Measurements from ENCODE around the gene RIN1. TPM values are rescaled to one million over a fixed set of nuclear protein-coding genes. Genes with fewer than 3 reads are reported as not detected.

RIN1 gene
- total RNA-seq, 1 experiment from 2014 or later = 5.4 TPM

DNA sequence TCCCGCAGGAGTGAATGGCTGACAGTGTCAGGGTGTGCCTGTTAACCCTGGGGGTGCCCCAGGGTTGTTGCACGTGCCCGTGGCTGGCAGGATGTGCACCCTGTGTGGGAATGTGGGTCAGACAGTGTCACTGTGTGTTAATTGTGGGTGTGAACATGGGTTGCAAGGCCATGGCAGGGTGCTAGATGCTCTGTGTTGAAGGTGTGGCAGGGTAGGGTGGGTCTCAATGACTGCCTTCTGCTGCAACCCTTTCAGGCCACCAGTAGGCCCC, 8.3 kb downstream of the RIN1 start:
- no peak overlapping the region for H3K27ac Mint-ChIP-seq
- Histone ChIP-seq H2BK15ac (ENCODE audit: low read depth, low read length) (no peak overlapping the region), H3K4me2 (ENCODE audit: insufficient read depth, insufficient read length, low read length) (no peak overlapping the region), H2BK5ac (ENCODE audit: insufficient read length, low read length) (no peak overlapping the region), H3K4ac (ENCODE audit: low read depth, low read length) (no peak overlapping the region), H2BK120ac (ENCODE audit: low read depth, low read length, poor library complexity, severe bottlenecking) (no peak overlapping the region), H3K4me1 (ENCODE audit: insufficient read depth, low read length) (0 out of 2 replicates have a peak, but pooled peaks cover 3% of the 10 kb centered on the region), H3K23ac (ENCODE audit: insufficient read length, low read depth, low read length) (no peak overlapping the region), H3K9me3 (ENCODE audit: control insufficient read depth, low read depth, low read length) (no peaks in the 10 kb centered on the region), H4K20me1 (ENCODE audit: control insufficient read depth, insufficient read depth, insufficient read length) (no peaks in the 10 kb centered on the region), H4K5ac (ENCODE audit: insufficient read length, low read depth, low read length) (no peak overlapping the region), H2AFZ (ENCODE audit: low read length) (no peak overlapping the region), H3K9ac (ENCODE audit: extremely low read depth, insufficient read length, low read length) (no peak overlapping the region), H4K8ac (replicated peaks; ENCODE audit: insufficient read length, low read depth, low read length) (no peak overlapping the region), H3K79me1 (ENCODE audit: insufficient read depth, low read depth, low read length, poor library complexity, severe bottlenecking) (no peaks in the 10 kb centered on the region), H2BK12ac (ENCODE audit: insufficient read length, low read depth, low read length) (no peak overlapping the region), H3K27ac (ENCODE audit: insufficient read length, low read depth, low read length) (no peak overlapping the region), H2BK20ac (ENCODE audit: low read depth, low read length, poor library complexity, severe bottlenecking) (no peak overlapping the region), H2AK5ac (ENCODE audit: insufficient read length, low read length) (no peak overlapping the region), H3K56ac (ENCODE audit: insufficient read length, low read depth, low read length) (no peak overlapping the region), H3K23me2 (ENCODE audit: insufficient read length, low read depth, low read length, poor library complexity, severe bottlenecking) (no peaks in the 10 kb centered on the region), H3K18ac (ENCODE audit: insufficient read length, low read depth, low read length) (no peak overlapping the region), H3K14ac (ENCODE audit: insufficient read depth, low read length) (no peak overlapping the region), H3K27me3 (ENCODE audit: insufficient read depth, low read length) (no peaks in the 10 kb centered on the region), H4K91ac (ENCODE audit: insufficient read length, low read depth, low read length) (no peak overlapping the region), H3K79me2 (ENCODE audit: insufficient read depth, low read length) (no peaks in the 10 kb centered on the region), H3T11ph (ENCODE audit: low read length) (no peak overlapping the region)
- H3K9me3 Mint-ChIP-seq = no peaks in the 10 kb centered on the region
- H3K4me3 Mint-ChIP-seq = no peak overlapping the region
- H3K36me3 Mint-ChIP-seq (ENCODE audit: insufficient read depth in 1 of 3, low read depth in 3 of 3) = peaks cover 0 to 5% (median 0%) of the 10 kb centered on the region in 3 experiments; a peak in 3 of 7 replicates
- DNase-seq = no peak
- H3K4me1 Mint-ChIP-seq = peaks cover 9 to 18% of the 10 kb centered on the region in 2 experiments
- no CpG with 5 or more reads among the region's 3 CpGs for WGBS (ENCODE audit: extremely low coverage, insufficient read length, low lambda C conversion rate)
- TF ChIP-seq, protein P1, sequence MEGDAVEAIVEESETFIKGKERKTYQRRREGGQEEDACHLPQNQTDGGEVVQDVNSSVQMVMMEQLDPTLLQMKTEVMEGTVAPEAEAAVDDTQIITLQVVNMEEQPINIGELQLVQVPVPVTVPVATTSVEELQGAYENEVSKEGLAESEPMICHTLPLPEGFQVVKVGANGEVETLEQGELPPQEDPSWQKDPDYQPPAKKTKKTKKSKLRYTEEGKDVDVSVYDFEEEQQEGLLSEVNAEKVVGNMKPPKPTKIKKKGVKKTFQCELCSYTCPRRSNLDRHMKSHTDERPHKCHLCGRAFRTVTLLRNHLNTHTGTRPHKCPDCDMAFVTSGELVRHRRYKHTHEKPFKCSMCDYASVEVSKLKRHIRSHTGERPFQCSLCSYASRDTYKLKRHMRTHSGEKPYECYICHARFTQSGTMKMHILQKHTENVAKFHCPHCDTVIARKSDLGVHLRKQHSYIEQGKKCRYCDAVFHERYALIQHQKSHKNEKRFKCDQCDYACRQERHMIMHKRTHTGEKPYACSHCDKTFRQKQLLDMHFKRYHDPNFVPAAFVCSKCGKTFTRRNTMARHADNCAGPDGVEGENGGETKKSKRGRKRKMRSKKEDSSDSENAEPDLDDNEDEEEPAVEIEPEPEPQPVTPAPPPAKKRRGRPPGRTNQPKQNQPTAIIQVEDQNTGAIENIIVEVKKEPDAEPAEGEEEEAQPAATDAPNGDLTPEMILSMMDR (conservative IDR thresholded peaks at IDR 0.05) = no peak
- peaks cover 10% of the 10 kb centered on the region for H3K27me3 Mint-ChIP-seq (ENCODE audit: low read depth)

Measured in H9 (cell line).